ENCODE data around the gene RYR2.

DNA sequence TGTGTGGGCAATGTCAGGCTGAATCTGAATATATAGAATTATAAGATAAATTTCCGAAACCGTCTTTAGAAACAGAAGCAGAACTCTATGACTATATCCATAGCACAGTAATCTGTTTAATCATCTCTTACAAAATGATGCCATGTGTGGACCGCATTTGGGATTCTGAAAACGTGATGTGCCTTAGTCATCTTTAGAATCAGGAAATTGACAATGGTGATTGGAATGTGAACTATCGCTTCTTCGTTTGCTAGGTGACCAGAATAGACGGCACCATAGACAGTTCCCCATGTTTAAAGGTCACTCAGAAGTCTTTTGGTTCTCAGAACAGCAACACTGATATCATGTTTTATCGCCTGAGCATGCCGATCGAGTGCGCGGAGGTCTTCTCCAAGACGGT, 548.4 kb downstream of the RYR2 start:
- TF ChIP-seq, protein P1, sequence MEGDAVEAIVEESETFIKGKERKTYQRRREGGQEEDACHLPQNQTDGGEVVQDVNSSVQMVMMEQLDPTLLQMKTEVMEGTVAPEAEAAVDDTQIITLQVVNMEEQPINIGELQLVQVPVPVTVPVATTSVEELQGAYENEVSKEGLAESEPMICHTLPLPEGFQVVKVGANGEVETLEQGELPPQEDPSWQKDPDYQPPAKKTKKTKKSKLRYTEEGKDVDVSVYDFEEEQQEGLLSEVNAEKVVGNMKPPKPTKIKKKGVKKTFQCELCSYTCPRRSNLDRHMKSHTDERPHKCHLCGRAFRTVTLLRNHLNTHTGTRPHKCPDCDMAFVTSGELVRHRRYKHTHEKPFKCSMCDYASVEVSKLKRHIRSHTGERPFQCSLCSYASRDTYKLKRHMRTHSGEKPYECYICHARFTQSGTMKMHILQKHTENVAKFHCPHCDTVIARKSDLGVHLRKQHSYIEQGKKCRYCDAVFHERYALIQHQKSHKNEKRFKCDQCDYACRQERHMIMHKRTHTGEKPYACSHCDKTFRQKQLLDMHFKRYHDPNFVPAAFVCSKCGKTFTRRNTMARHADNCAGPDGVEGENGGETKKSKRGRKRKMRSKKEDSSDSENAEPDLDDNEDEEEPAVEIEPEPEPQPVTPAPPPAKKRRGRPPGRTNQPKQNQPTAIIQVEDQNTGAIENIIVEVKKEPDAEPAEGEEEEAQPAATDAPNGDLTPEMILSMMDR (conservative IDR thresholded peaks at IDR 0.05): no peak
- TF ChIP-seq ZFX (IDR thresholded peaks at IDR 0.05): no peak
